GM18519 (cell line): ENCODE measurements around the gene JAG1.

Source experiments
- ATAC-seq: cut with Tn5 transposase; IDR thresholded peaks from one replicate; pipeline ENCODE4 v1.9.1; 2021; ENCODE audit warnings: mild to moderate bottlenecking, moderate library complexity; ENCODE audit not compliant: unreplicated experiment, low FRiP score

JAG1 gene

GRCh38 chr20:10669843-10670446 lies 3.9 kb downstream of the JAG1 start:
- no peak for ATAC-seq

GRCh38 chr20:10668677-10669368 lies 5.0 kb downstream of the JAG1 start:
- no peak for ATAC-seq

- ATAC-seq = no peak
Observed at GRCh38 chr20:10667560-10668167, 6.1 kb downstream of the JAG1 start.

GRCh38 chr20:10667077-10667401 lies 6.8 kb downstream of the JAG1 start:
- ATAC-seq = no peak

- no peak for ATAC-seq
Observed at GRCh38 chr20:10666221-10667076, 7.3 kb downstream of the JAG1 start.

- ATAC-seq = no peak
Observed at GRCh38 chr20:10665791-10666190, 8.0 kb downstream of the JAG1 start.

GRCh38 chr20:10665027-10665561 lies 8.7 kb downstream of the JAG1 start:
- ATAC-seq = no peak

GRCh38 chr20:10663756-10664155 lies 10.0 kb downstream of the JAG1 start:
- ATAC-seq = no peak

GRCh38 chr20:10662661-10663458 lies 10.9 kb downstream of the JAG1 start:
- no peak for ATAC-seq

GRCh38 chr20:10662151-10662550 lies 11.6 kb downstream of the JAG1 start:
- no peak for ATAC-seq

- no peak for ATAC-seq
Observed at GRCh38 chr20:10661261-10661660, 12.5 kb downstream of the JAG1 start.

- ATAC-seq = no peak
Observed at GRCh38 chr20:10660661-10661060, 13.1 kb downstream of the JAG1 start.

- no peak for ATAC-seq
Observed at GRCh38 chr20:10659651-10660601, 13.9 kb downstream of the JAG1 start.

- no peak for ATAC-seq
Observed at GRCh38 chr20:10658876-10659632, 14.7 kb downstream of the JAG1 start.

- no peak for ATAC-seq
Observed at GRCh38 chr20:10658051-10658823, 15.6 kb downstream of the JAG1 start.

GRCh38 chr20:10657453-10657852 lies 16.3 kb downstream of the JAG1 start:
- no peak for ATAC-seq
